Stomach (tissue), 9 donors: ENCODE results near the gene SSH2. TPM values are rescaled to one million over a fixed set of nuclear protein-coding genes. Genes with fewer than 3 reads are reported as not detected.

Experiments
- DNase-seq, 2 donors: peaks; one replicate each; pipeline versions ENCODE4 v3.0.0 to v3.0.0-alpha.2; 2013 to 2019
- H3K27ac ChIP-seq, 5 donors: fragments of 200-600 bp in 4 of 5; sonication (generic) in 4 of 5; one replicate each; pipeline ENCODE4 v1.5.1; 2013 to 2019; ENCODE audit warnings: mild to moderate bottlenecking in 1 of 5, moderate library complexity in 1 of 5
- H3K27me3 ChIP-seq, 3 donors: fragments of 200-600 bp; sonication (generic); one replicate each; pipeline ENCODE4 v1.5.1; 2017 to 2019; ENCODE audit warnings: mixed run types in 1 of 3
- H3K36me3 ChIP-seq, 4 donors: fragments of 200-600 bp; sonication (generic); 1 replicate in 3 of 4; 2 replicates in 1 of 4; pipeline ENCODE4 v1.5.1; 2016 to 2019
- H3K4me1 ChIP-seq, 4 donors: fragments of 200-600 bp; sonication (generic); one replicate each; pipeline ENCODE4 v1.5.1; 2016 to 2019
- H3K4me3 ChIP-seq, 4 donors: fragments of 200-600 bp; sonication (generic) in 3 of 4; one replicate each; pipeline ENCODE4 v1.5.1; 2016 to 2019; ENCODE audit warnings: mild to moderate bottlenecking in 1 of 4
- H3K9me3 ChIP-seq, 4 donors: fragments of 200-600 bp; sonication (generic); one replicate each; pipeline ENCODE4 v1.5.1; 2016 to 2019
- CTCF ChIP-seq, 7 experiments: fragments of 450-650 bp in 4 of 7; fragments of 200-600 bp in 3 of 7; sonication (generic) in 3 of 7; IDR thresholded peaks; one replicate each; pipeline ENCODE4 v1.5.1; 2016 to 2019; ENCODE audit warnings: antibody characterized with exemption in 7 of 7, control low read depth in 2 of 7, mild to moderate bottlenecking in 1 of 7
- EP300 ChIP-seq: sonication (generic); formaldehyde crosslinking; IDR thresholded peaks from one replicate; pipeline ENCODE4 v1.6.1; 2017; ENCODE audit warnings: antibody characterized with exemption
- POLR2A ChIP-seq, 4 donors: fragments of 450-650 bp; IDR thresholded peaks; one replicate each; pipeline ENCODE4 v1.6.1; 2016; ENCODE audit warnings: antibody characterized with exemption in 4 of 4, control low read depth in 2 of 4, mild to moderate bottlenecking in 1 of 4, moderate library complexity in 1 of 4
- POLR2AphosphoS5 ChIP-seq, 3 donors: sonication (generic); formaldehyde crosslinking; IDR thresholded peaks; one replicate each; pipeline ENCODE4 v1.6.1; 2016; ENCODE audit warnings: antibody characterized with exemption in 3 of 3
- WGBS, 5 donors: extraction: QIAGEN DNeasy Blood & Tissue Kit in 3 of 5; methylation state at CpG; one replicate each; pipeline versions ENCODE4 v1.1.5 to v1.1.7; 2013 to 2018; 5-methylcytosine and 5-hydroxymethylcytosine counted together
- intact Hi-C: fragments of 100-400 bp; cut with DNase I; formaldehyde crosslinking; loops from one replicate; pipeline ENCODE4 v1.15.1; 2023; ENCODE audit warnings: low total_unique reads
- polyA plus RNA-seq, 3 donors: library from polyadenylated mRNA; stranded (reverse); fragments of 200-250 nt; gene quantifications; one replicate each; pipeline ENCODE4 v1.2.3, GENCODE V29; 2013
- total RNA-seq, 5 donors: library from RNA; depleted of rRNA; stranded (reverse); fragments of >200 nt; gene quantifications; one replicate each; pipeline versions ENCODE4 v1.1.0 to v1.2.3, GENCODE V29; 2014 to 2016
- donor health status: healthy with polysubstance abuse.
- donor health status: Bipolar disorder and iron deficiency.
- donor health status: healthy.

SSH2 gene
- total and polyA plus RNA-seq, 8 donors: 7.8 to 44.9 (median 24.1) TPM

DNA sequence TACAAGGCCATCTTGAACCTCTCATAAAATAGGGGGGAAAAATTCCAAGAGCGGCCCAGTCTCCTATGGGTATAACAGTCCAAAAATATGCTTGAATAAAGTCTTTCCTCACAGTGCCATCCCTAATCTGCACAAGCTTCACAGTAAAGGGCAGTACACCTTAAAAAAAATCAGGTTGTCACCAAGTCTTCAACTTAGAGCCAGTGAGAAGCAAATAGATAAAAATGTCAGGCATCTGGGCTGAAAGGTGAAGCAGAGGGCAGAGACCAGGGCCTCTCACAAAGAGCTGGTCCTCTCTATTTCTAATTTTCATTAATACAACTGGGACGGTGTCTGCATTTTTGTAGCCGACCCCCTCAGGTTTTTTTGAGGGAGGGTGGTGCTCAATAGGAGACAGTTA lies 82.9 kb downstream of the SSH2 start:
- Histone ChIP-seq H3K27me3 (no peaks in the 10 kb centered on the region), H3K36me3 (peaks cover 0 to 4% (median 0%) of the 10 kb centered on the region in 4 donors), H3K27ac (no peak overlapping the region), H3K9me3 (no peaks in the 10 kb centered on the region), H3K4me1 (peaks cover 6 to 40% (median 15%) of the 10 kb centered on the region in 4 donors), H3K4me3 (no peak overlapping the region)
- no peak for DNase-seq
- no peak for TF ChIP-seq CTCF (IDR thresholded peaks at IDR 0.05)
- TF ChIP-seq EP300: no peak
- no peak for TF ChIP-seq POLR2AphosphoS5 (IDR thresholded peaks at IDR 0.05)
- no peak for TF ChIP-seq POLR2A (IDR thresholded peaks at IDR 0.05)
- WGBS, 5 donors: 80 to 91% (median 88%) methylated on average over 3 of the region's 3 CpGs
- intact Hi-C loops: loop anchor here (10.0 kb wide), 1 partner anchor 398 kb away; no protein-coding TSS in a partner anchor

DNA sequence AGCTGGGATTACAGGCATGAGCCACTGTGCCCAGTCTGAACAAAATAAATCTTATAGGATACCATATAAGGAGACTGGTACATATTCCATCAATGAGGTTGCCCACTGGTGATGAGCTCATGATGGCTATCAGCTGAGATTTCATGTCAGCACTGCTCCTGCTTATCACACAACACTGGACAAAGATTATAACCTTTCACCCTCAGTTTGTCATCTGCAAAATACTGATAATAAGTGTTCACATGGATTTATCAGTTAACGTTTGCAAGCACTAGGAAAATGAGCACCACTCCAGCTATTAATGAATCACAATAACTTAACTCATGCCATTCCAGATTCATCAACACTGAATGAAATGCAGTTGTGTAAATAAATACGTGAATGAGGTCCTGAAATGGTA lies 83.7 kb downstream of the SSH2 start:
- TF ChIP-seq POLR2A (IDR thresholded peaks at IDR 0.05): no peak
- TF ChIP-seq POLR2AphosphoS5 (IDR thresholded peaks at IDR 0.05): no peak
- TF ChIP-seq CTCF (IDR thresholded peaks at IDR 0.05): no peak
- no peak for TF ChIP-seq EP300
- Histone ChIP-seq H3K9me3 (no peaks in the 10 kb centered on the region), H3K4me3 (no peak overlapping the region), H3K4me1 (peaks cover 6 to 40% (median 15%) of the 10 kb centered on the region in 4 donors), H3K27me3 (no peaks in the 10 kb centered on the region), H3K36me3 (peaks cover 0 to 4% (median 0%) of the 10 kb centered on the region in 4 donors), H3K27ac (no peak overlapping the region)
- intact Hi-C loops: loop anchor here (10.0 kb wide), 1 partner anchor 399 kb away; no protein-coding TSS in a partner anchor
- DNase-seq: no peak
- WGBS, 5 donors: 49 to 69% (median 64%) methylated on average over 2 of the region's 2 CpGs

- Histone ChIP-seq H3K36me3 (peaks cover 0 to 4% (median 0%) of the 10 kb centered on the region in 4 donors), H3K4me3 (no peak overlapping the region), H3K9me3 (no peaks in the 10 kb centered on the region), H3K27ac (no peak overlapping the region), H3K4me1 (peaks cover 3 to 25% (median 15%) of the 10 kb centered on the region in 4 donors), H3K27me3 (no peaks in the 10 kb centered on the region)
- DNase-seq: peak in 1 of 2 donors; percentile 77
- 60 to 74% (median 71%) methylated on average over 1 of the region's 1 CpG for WGBS, 5 donors
- TF ChIP-seq EP300 (no peak), POLR2A (IDR thresholded peaks at IDR 0.05) (no peak), CTCF (IDR thresholded peaks at IDR 0.05) (no peak), POLR2AphosphoS5 (IDR thresholded peaks at IDR 0.05) (no peak)
- intact Hi-C loops: loop anchor here (10.0 kb wide), 1 partner anchor 400 kb away; no protein-coding TSS in a partner anchor
These were observed 85.5 kb downstream of the SSH2 start for GRCh38 chr17:29844339-29845048.

DNA sequence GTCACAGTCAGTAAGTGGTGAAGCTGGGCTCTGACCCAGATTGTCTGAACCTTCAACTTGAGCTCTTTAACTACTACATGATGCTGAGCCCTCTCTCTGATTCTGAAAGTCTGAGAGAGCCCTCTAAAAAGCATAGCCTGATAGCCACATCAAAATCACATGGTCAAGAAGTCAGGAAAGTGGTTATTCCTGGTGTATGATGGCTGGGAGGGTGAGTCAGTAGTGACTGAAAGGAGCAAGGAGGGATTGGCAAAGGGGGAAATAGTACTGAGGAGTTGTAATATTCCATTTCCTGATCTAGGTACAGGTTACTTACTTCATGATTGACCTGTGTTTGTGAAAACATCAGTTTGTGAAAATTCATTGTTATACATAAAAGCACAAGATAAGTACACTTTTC lies 89.1 kb downstream of the SSH2 start:
- DNase-seq: peak in 1 of 2 donors; percentile 41
- H3K27me3 ChIP-seq: no peaks in the 10 kb centered on the region
- H3K4me1 ChIP-seq: peaks cover 9 to 35% (median 23%) of the 10 kb centered on the region in 4 donors
- H3K27ac ChIP-seq: peak overlapping the region in 2 of 5 donors; percentile 7 to 50
- TF ChIP-seq POLR2AphosphoS5 (IDR thresholded peaks at IDR 0.05) (peak in 1 of 3 donors; percentile 38), POLR2A (IDR thresholded peaks at IDR 0.05) (no peak), EP300 (no peak), CTCF (IDR thresholded peaks at IDR 0.05) (no peak)
- H3K36me3 ChIP-seq: peaks cover 0 to 4% (median 0%) of the 10 kb centered on the region in 4 donors
- intact Hi-C loops: loop anchor here (10.0 kb wide), 1 partner anchor 404 kb away; no protein-coding TSS in a partner anchor
- H3K9me3 ChIP-seq: no peaks in the 10 kb centered on the region
- H3K4me3 ChIP-seq: no peak overlapping the region
